PC-9 (cell line): ENCODE results near the gene MGARP. TPM values are rescaled to one million over a fixed set of nuclear protein-coding genes. Genes with fewer than 3 reads are reported as not detected.

Source experiments
- BruUV-seq: library from RNA; stranded (reverse); fragments of 400-500 nt; replicated peaks from 2 replicates; lab custom pipeline; 2021; lab: Mats Ljungman, UMichigan
- CTCF ChIA-PET: fragments of 300-600 bp; sonication (Branson Sonifier 250); formaldehyde crosslinking; loops from one replicate; lab custom pipeline; 2022; ENCODE audit warnings: antibody characterized with exemption; lab: Charles Lee
- POLR2A ChIA-PET: fragments of 300-600 bp; sonication (Branson Sonifier 250); formaldehyde crosslinking; loops from one replicate; lab custom pipeline; 2022; ENCODE audit warnings: antibody characterized with exemption; ENCODE audit not compliant: unreplicated experiment; lab: Charles Lee
- DNase-seq, 2 experiments: peaks; one replicate each; pipeline versions ENCODE4 v3.0.0 to v3.0.0-alpha.2; 2015 to 2022; ENCODE audit warnings: mixed read lengths in 1 of 2
- H2AFZ ChIP-seq: fragments of 200-600 bp; sonication (generic); 2 replicates; pipeline ENCODE4 v1.8.1; 2017; ENCODE audit warnings: antibody characterized with exemption
- H3F3A ChIP-seq: fragments of 200-600 bp; sonication (generic); 2 replicates; pipeline ENCODE4 v1.8.1; 2017; ENCODE audit warnings: antibody characterized with exemption, mild to moderate bottlenecking, low read depth; ENCODE audit not compliant: insufficient read depth
- H3K27ac ChIP-seq: fragments of 200-600 bp; sonication (generic); 2 replicates; pipeline ENCODE4 v1.6.1; 2016; ENCODE audit warnings: mixed run types
- H3K27me3 ChIP-seq: fragments of 200-600 bp; sonication (generic); 2 replicates; pipeline ENCODE4 v1.6.1; 2016; ENCODE audit warnings: low read depth, mixed run types; ENCODE audit not compliant: insufficient read depth
- H3K36me3 ChIP-seq: fragments of 200-600 bp; sonication (generic); 2 replicates; pipeline ENCODE4 v1.6.1; 2016; ENCODE audit warnings: low read depth, mixed run types
- H3K4me1 ChIP-seq: fragments of 200-600 bp; sonication (generic); replicated peaks from 2 replicates; pipeline ENCODE4 v1.6.1; 2016; ENCODE audit warnings: mixed run types; ENCODE audit not compliant: insufficient read depth
- H3K4me2 ChIP-seq: fragments of 200-600 bp; sonication (generic); 2 replicates; pipeline ENCODE4 v1.6.1; 2017; ENCODE audit warnings: mixed run types
- H3K4me3 ChIP-seq: fragments of 200-600 bp; sonication (generic); 2 replicates; pipeline ENCODE4 v1.6.1; 2016; ENCODE audit warnings: mixed run types
- H3K79me2 ChIP-seq: fragments of 200-600 bp; sonication (generic); 2 replicates; pipeline ENCODE4 v1.6.1; 2017; ENCODE audit warnings: low read depth, mixed run types
- H3K9me2 ChIP-seq: fragments of 200-600 bp; sonication (generic); 2 replicates; pipeline ENCODE4 v1.8.1; 2017; ENCODE audit warnings: mild to moderate bottlenecking; ENCODE audit not compliant: insufficient read depth
- H3K9me3 ChIP-seq: fragments of 200-600 bp; sonication (generic); 2 replicates; pipeline ENCODE4 v1.8.1; 2016; ENCODE audit warnings: low read depth; ENCODE audit not compliant: insufficient read depth
- H4K20me1 ChIP-seq: fragments of 200-600 bp; sonication (generic); 2 replicates; pipeline ENCODE4 v1.8.1; 2017; ENCODE audit not compliant: insufficient read depth
- EZH2 ChIP-seq: fragments of 200-600 bp; sonication (generic); IDR thresholded peaks from 2 replicates; pipeline ENCODE4 v1.8.0; 2017; ENCODE audit warnings: antibody characterized with exemption, low read depth
- intact Hi-C: fragments of 100-400 bp; cut with micrococcal nuclease; formaldehyde crosslinking; loops from one replicate; pipeline ENCODE4 v1.10.0; 2022; ENCODE audit not compliant: unreplicated experiment
- total RNA-seq: library from RNA; stranded (reverse); gene quantifications from 2 replicates; pipeline ENCODE4 v1.2.3, GENCODE V29; 2021
- TF ChIP-seq, protein P1 (sequence below): fragments of 200-600 bp; sonication (generic); conservative IDR thresholded peaks from 2 replicates; pipeline ENCODE4 v1.6.1; 2017; ENCODE audit warnings: mixed run types, antibody characterized with exemption, mild to moderate bottlenecking, moderate library complexity

MGARP gene
- total RNA-seq, 1 experiment from 2014 or later: not detected

GRCh38 chr4:139274790-139275189 lies 5.2 kb downstream of the MGARP start:
- CTCF ChIA-PET: no interaction called here
- Histone ChIP-seq H3K9me2 (no peaks in the 10 kb centered on the region), H3K4me3 (no peak overlapping the region), H3K27me3 (no peaks in the 10 kb centered on the region), H4K20me1 (no peaks in the 10 kb centered on the region), H3K4me2 (no peak overlapping the region), H3F3A (no peaks in the 10 kb centered on the region), H3K4me1 (no peaks in the 10 kb centered on the region), H3K36me3 (no peaks in the 10 kb centered on the region), H3K79me2 (no peaks in the 10 kb centered on the region), H2AFZ (no peak overlapping the region), H3K9me3 (no peaks in the 10 kb centered on the region), H3K27ac (no peak overlapping the region)
- no peak for DNase-seq
- BruUV-seq: no TSS peak
- intact Hi-C loops: no loop called here
- POLR2A ChIA-PET: no interaction called here
- no peak for TF ChIP-seq EZH2
- TF ChIP-seq, protein P1, sequence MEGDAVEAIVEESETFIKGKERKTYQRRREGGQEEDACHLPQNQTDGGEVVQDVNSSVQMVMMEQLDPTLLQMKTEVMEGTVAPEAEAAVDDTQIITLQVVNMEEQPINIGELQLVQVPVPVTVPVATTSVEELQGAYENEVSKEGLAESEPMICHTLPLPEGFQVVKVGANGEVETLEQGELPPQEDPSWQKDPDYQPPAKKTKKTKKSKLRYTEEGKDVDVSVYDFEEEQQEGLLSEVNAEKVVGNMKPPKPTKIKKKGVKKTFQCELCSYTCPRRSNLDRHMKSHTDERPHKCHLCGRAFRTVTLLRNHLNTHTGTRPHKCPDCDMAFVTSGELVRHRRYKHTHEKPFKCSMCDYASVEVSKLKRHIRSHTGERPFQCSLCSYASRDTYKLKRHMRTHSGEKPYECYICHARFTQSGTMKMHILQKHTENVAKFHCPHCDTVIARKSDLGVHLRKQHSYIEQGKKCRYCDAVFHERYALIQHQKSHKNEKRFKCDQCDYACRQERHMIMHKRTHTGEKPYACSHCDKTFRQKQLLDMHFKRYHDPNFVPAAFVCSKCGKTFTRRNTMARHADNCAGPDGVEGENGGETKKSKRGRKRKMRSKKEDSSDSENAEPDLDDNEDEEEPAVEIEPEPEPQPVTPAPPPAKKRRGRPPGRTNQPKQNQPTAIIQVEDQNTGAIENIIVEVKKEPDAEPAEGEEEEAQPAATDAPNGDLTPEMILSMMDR: no peak

DNA sequence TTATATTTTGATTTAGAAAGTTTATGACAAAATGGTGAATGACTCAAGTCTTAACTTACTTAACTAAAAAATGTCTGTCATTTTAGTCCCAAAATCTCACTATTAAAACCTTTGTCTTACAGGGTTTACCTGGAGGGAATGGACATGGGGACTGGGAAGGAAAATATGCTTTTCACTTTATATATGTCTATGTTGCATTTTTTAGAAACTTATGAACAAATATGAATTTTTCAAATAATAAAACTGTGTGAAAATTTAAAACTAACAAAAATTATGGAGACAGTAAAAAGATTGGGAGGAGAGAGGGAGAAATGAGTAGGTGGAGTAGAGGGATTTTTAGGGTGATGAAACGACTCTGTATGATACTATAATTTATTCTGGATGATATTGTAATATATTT lies 6.2 kb downstream of the MGARP start:
- CTCF ChIA-PET: interaction anchor here (0.7 kb wide), 1 partner anchor 19 kb away, joined by 13 read pairs; no protein-coding TSS in a partner anchor
- no TSS peak for BruUV-seq
- Histone ChIP-seq H3K9me3 (no peaks in the 10 kb centered on the region), H3K4me2 (no peak overlapping the region), H3K4me3 (no peak overlapping the region), H2AFZ (no peak overlapping the region), H3F3A (no peaks in the 10 kb centered on the region), H3K79me2 (no peaks in the 10 kb centered on the region), H3K36me3 (no peaks in the 10 kb centered on the region), H3K9me2 (no peaks in the 10 kb centered on the region), H3K27ac (no peak overlapping the region), H3K27me3 (no peaks in the 10 kb centered on the region), H3K4me1 (no peaks in the 10 kb centered on the region), H4K20me1 (no peaks in the 10 kb centered on the region)
- POLR2A ChIA-PET: no interaction called here
- TF ChIP-seq, protein P1: no peak
- TF ChIP-seq EZH2: no peak
- DNase-seq: no peak
- intact Hi-C loops: no loop called here

GRCh38 chr4:139267301-139267700 lies 12.7 kb downstream of the MGARP start:
- peaks cover 17% of the 10 kb centered on the region for H3F3A ChIP-seq
- H3K36me3 ChIP-seq: no peaks in the 10 kb centered on the region
- peak overlapping the region; percentile 53 for H3K27ac ChIP-seq
- H3K9me3 ChIP-seq: no peaks in the 10 kb centered on the region
- H3K4me3 ChIP-seq: peak overlapping the region; percentile 56; the same call in 1 of the 2 replicates
- no TSS peak for BruUV-seq
- no peak overlapping the region for H2AFZ ChIP-seq
- no peak for TF ChIP-seq EZH2
- TF ChIP-seq, protein P1: no peak
- no peaks in the 10 kb centered on the region for H3K9me2 ChIP-seq
- H4K20me1 ChIP-seq: no peaks in the 10 kb centered on the region
- H3K27me3 ChIP-seq: no peaks in the 10 kb centered on the region
- peak overlapping the region; percentile 76 for H3K4me2 ChIP-seq
- DNase-seq: no peak
- peaks cover 24% of the 10 kb centered on the region for H3K4me1 ChIP-seq
- CTCF ChIA-PET: no interaction called here
- intact Hi-C loops: no loop called here
- H3K79me2 ChIP-seq: no peaks in the 10 kb centered on the region
- POLR2A ChIA-PET: interaction anchor here (0.7 kb wide), 1 partner anchor 20 kb away, joined by 5 read pairs; no protein-coding TSS in a partner anchor
